Coronary artery (tissue), 2 donors: ENCODE results near the gene CTNNA3.
A peak's percentile ranks its signal among the peaks of the same experiment; 100 is the strongest.

ENCODE experiments used
- DNase-seq: peaks from one replicate; pipeline ENCODE4 v3.0.0-alpha.2; 2017; ENCODE audit warnings: low spot score
- H3K27ac ChIP-seq, 2 donors: fragments of 200-600 bp; sonication (generic); one replicate each; pipeline ENCODE4 v1.5.1; 2016 to 2019
- H3K4me3 ChIP-seq: fragments of 200-600 bp; sonication (generic); 2 replicates; pipeline ENCODE4 v1.5.1; 2016; ENCODE audit warnings: mild to moderate bottlenecking, moderate library complexity
- CTCF ChIP-seq: fragments of 200-600 bp; sonication (generic); IDR thresholded peaks from one replicate; pipeline ENCODE4 v1.5.1; 2019; ENCODE audit warnings: antibody characterized with exemption

The CTNNA3 gene

GRCh38 chr10:66321723-66322665 lies 1374.0 kb downstream of the CTNNA3 start:
- Histone ChIP-seq H3K4me3 (no peak overlapping the region), H3K27ac (peak overlapping the region in 1 of 2 donors; percentile 5)
- no peak for DNase-seq
- TF ChIP-seq CTCF: no peak

GRCh38 chr10:66318761-66319160 lies 1377.2 kb downstream of the CTNNA3 start:
- no peak for DNase-seq
- TF ChIP-seq CTCF: no peak
- no peak overlapping the region for H3K27ac ChIP-seq
- H3K4me3 ChIP-seq: no peak overlapping the region

GRCh38 chr10:66307826-66308225 lies 1388.2 kb downstream of the CTNNA3 start:
- Histone ChIP-seq H3K4me3 (no peak overlapping the region), H3K27ac (no peak overlapping the region)
- no peak for DNase-seq
- TF ChIP-seq CTCF: no peak

GRCh38 chr10:66301078-66301477 lies 1394.9 kb downstream of the CTNNA3 start:
- TF ChIP-seq CTCF: no peak
- no peak overlapping the region for H3K27ac ChIP-seq
- DNase-seq: no peak
- no peak overlapping the region for H3K4me3 ChIP-seq

GRCh38 chr10:66295602-66296001 lies 1400.4 kb downstream of the CTNNA3 start:
- Histone ChIP-seq H3K27ac (no peak overlapping the region), H3K4me3 (no peak overlapping the region)
- no peak for DNase-seq
- no peak for TF ChIP-seq CTCF

GRCh38 chr10:66294538-66294937 lies 1401.5 kb downstream of the CTNNA3 start:
- TF ChIP-seq CTCF: no peak
- no peak overlapping the region for H3K4me3 ChIP-seq
- DNase-seq: no peak
- no peak overlapping the region for H3K27ac ChIP-seq

GRCh38 chr10:66292922-66293321 lies 1403.1 kb downstream of the CTNNA3 start:
- no peak overlapping the region for H3K4me3 ChIP-seq
- DNase-seq: no peak
- TF ChIP-seq CTCF: no peak
- H3K27ac ChIP-seq: no peak overlapping the region
